Left renal cortex interstitium (tissue), 4 donors: ENCODE data around the gene EBNA1BP2. TPM values are rescaled to one million over a fixed set of nuclear protein-coding genes. Genes with fewer than 3 reads are reported as not detected.
"Not testable (repeated sequence)": the region's sequence is repeated elsewhere in the genome, so short reads cannot be mapped to it uniquely, and the experiment has no call there.

Source experiments
- DNase-seq, 4 donors: peaks; one replicate each; pipeline ENCODE4 v3.0.0-alpha.2; 2013; ENCODE audit warnings: low read depth in 4 of 4, low spot score in 2 of 4, missing footprints in 1 of 4
- polyA plus RNA-seq, 4 donors: library from polyadenylated mRNA; unstranded; fragments of 120-200 nt; gene quantifications; one replicate each; pipeline ENCODE4 v1.2.1, GENCODE V29; 2013; ENCODE audit not compliant: insufficient read length in 4 of 4

The EBNA1BP2 gene
- polyA plus RNA-seq, 4 donors = 71.9 to 82.4 (median 72.6) TPM

- no peak for DNase-seq
These were observed 2.8 kb upstream of the EBNA1BP2 start for GRCh38 chr1:43174873-43175272.

GRCh38 chr1:43172527-43172972 lies 460 bp upstream of the EBNA1BP2 start:
- DNase-seq = no peak

- DNase-seq = no peak
These were observed 696 bp downstream of the EBNA1BP2 start for GRCh38 chr1:43171312-43171875.

- no peak for DNase-seq
These were observed 6.3 kb downstream of the EBNA1BP2 start for GRCh38 chr1:43165765-43166164.

- DNase-seq = no peak
These were observed 6.9 kb downstream of the EBNA1BP2 start for GRCh38 chr1:43165162-43165561.

- no peak for DNase-seq
These were observed 16.1 kb downstream of the EBNA1BP2 start for GRCh38 chr1:43156026-43156425.

GRCh38 chr1:43153443-43153842 lies 18.6 kb downstream of the EBNA1BP2 start:
- DNase-seq = no peak

- no peak for DNase-seq
These were observed 19.2 kb downstream of the EBNA1BP2 start for GRCh38 chr1:43152866-43153265.

- DNase-seq = no peak
These were observed 22.2 kb downstream of the EBNA1BP2 start for GRCh38 chr1:43149889-43150288.

GRCh38 chr1:43147625-43148327 lies 24.3 kb downstream of the EBNA1BP2 start:
- peak; percentile 60 to 80 (median 66) for DNase-seq

- no peak for DNase-seq
These were observed 27.9 kb downstream of the EBNA1BP2 start for GRCh38 chr1:43144237-43144636.

- no peak for DNase-seq
These were observed 28.6 kb downstream of the EBNA1BP2 start for GRCh38 chr1:43143441-43143888.

- DNase-seq = no peak
These were observed 31.5 kb downstream of the EBNA1BP2 start for GRCh38 chr1:43140583-43140982.

GRCh38 chr1:43140010-43140409 lies 32.1 kb downstream of the EBNA1BP2 start:
- DNase-seq = no peak

GRCh38 chr1:43139295-43139694 lies 32.8 kb downstream of the EBNA1BP2 start:
- not testable (repeated sequence) for DNase-seq

- DNase-seq = no peak
These were observed 34.5 kb downstream of the EBNA1BP2 start for GRCh38 chr1:43137445-43138052.

GRCh38 chr1:43135857-43136781 lies 36.0 kb downstream of the EBNA1BP2 start:
- no peak for DNase-seq

GRCh38 chr1:43134640-43135039 lies 37.5 kb downstream of the EBNA1BP2 start:
- DNase-seq = no peak

- no peak for DNase-seq
These were observed 38.0 kb downstream of the EBNA1BP2 start for GRCh38 chr1:43134068-43134467.

GRCh38 chr1:43129426-43129825 lies 42.7 kb downstream of the EBNA1BP2 start:
- DNase-seq = no peak

GRCh38 chr1:43128816-43129215 lies 43.3 kb downstream of the EBNA1BP2 start:
- DNase-seq = no peak
